K562 (cell line): ENCODE results near the gene EFEMP2. TPM values are rescaled to one million over a fixed set of nuclear protein-coding genes. Genes with fewer than 3 reads are reported as not detected.

Source experiments
- ARHGAP35 ChIP-seq: fragments of 450-650 bp; IDR thresholded peaks from 2 replicates; pipeline ENCODE4 v1.6.1; 2018; ENCODE audit not compliant: partially characterized antibody
- EHMT2 ChIP-seq: fragments of 450-650 bp; IDR thresholded peaks from 2 replicates; pipeline ENCODE4 v1.6.1; 2018; ENCODE audit warnings: antibody characterized with exemption
- ELF4 ChIP-seq: fragments of 450-650 bp; formaldehyde crosslinking; IDR thresholded peaks from 2 replicates; pipeline ENCODE4 v1.4.0; 2022; ENCODE audit warnings: missing genetic modification characterization
- FOXA3 ChIP-seq, 2 experiments: fragments of 450-650 bp in 1 of 2; sonication (generic) in 1 of 2; formaldehyde crosslinking; IDR thresholded peaks in 1 of 2; conservative IDR thresholded peaks in 1 of 2; 2 replicates each; pipeline versions ENCODE4 v1.4.0 to v1.8.0; 2020 to 2022; ENCODE audit warnings: mild to moderate bottlenecking in 2 of 2, missing genetic modification reagents in 1 of 2
- HMGN3 ChIP-seq: IDR thresholded peaks from 2 replicates; pipeline ENCODE4 v1.6.1; 2011; ENCODE audit warnings: borderline replicate concordance, low read depth, mild to moderate bottlenecking, mixed read lengths, low read length; ENCODE audit not compliant: insufficient read length; ENCODE audit errors: extremely low read depth
- HNRNPL ChIP-seq: fragments of 200-400 bp; formaldehyde crosslinking; IDR thresholded peaks from 2 replicates; pipeline ENCODE4 v1.6.1; 2017; ENCODE audit warnings: low read depth, mild to moderate bottlenecking, low read length
- KLF10 ChIP-seq: fragments of 250-450 bp; sonication (Bioruptor Pico); IDR thresholded peaks from 2 replicates; pipeline ENCODE4 v1.6.1; 2021; ENCODE audit warnings: matching md5 sums
- MEF2A ChIP-seq: IDR thresholded peaks from 2 replicates; pipeline ENCODE4 v1.6.1; 2011; ENCODE audit warnings: low read depth, mild to moderate bottlenecking, low read length, moderate library complexity; ENCODE audit not compliant: control insufficient read depth
- MEIS2 ChIP-seq: fragments of 450-650 bp; IDR thresholded peaks from 2 replicates; pipeline ENCODE4 v1.6.1; 2014; ENCODE audit warnings: mild to moderate bottlenecking; ENCODE audit not compliant: partially characterized antibody
- MIER1 ChIP-seq: fragments of 450-650 bp; IDR thresholded peaks from 2 replicates; pipeline ENCODE4 v1.6.1; 2016; ENCODE audit warnings: antibody characterized with exemption, mild to moderate bottlenecking, low read depth
- MYBL2 ChIP-seq, 2 experiments: fragments of 450-650 bp in 1 of 2; sonication (generic) in 1 of 2; formaldehyde crosslinking in 1 of 2; IDR thresholded peaks; 2 replicates each; pipeline versions ENCODE4 v1.6.1 to v1.8.1; 2017 to 2022; ENCODE audit warnings: borderline replicate concordance in 1 of 2, inconsistent platforms in 1 of 2, low read depth in 1 of 2, mild to moderate bottlenecking in 1 of 2, missing genetic modification reagents in 1 of 2, moderate library complexity in 1 of 2
- NFYB ChIP-seq: IDR thresholded peaks from 2 replicates; pipeline ENCODE4 v1.6.1; 2011; ENCODE audit warnings: mild to moderate bottlenecking, moderate library complexity; ENCODE audit not compliant: insufficient read length; ENCODE audit errors: extremely low read depth
- RNF2 ChIP-seq: sonication (generic); IDR thresholded peaks from 2 replicates; pipeline ENCODE4 v1.6.1; 2016
- SAP30 ChIP-seq: fragments of 200-600 bp; sonication (generic); IDR thresholded peaks from 2 replicates; pipeline ENCODE4 v1.6.1; 2012; ENCODE audit warnings: borderline replicate concordance, low read depth, mild to moderate bottlenecking, moderate library complexity, low read length, control low read depth, inconsistent platforms; ENCODE audit not compliant: insufficient read depth, poor library complexity, severe bottlenecking
- SMARCA4 ChIP-seq: fragments of 450-650 bp; IDR thresholded peaks from 2 replicates; pipeline ENCODE4 v1.6.1; 2016
- SRF ChIP-seq, 2 experiments: fragments of 250-450, 450-650 bp in 1 of 2; sonication (Bioruptor Pico) in 1 of 2; sonication (generic) in 1 of 2; formaldehyde crosslinking; IDR thresholded peaks; 2 replicates each; pipeline versions ENCODE4 v1.5.0 to v1.5.1; 2020 to 2022; ENCODE audit warnings: mild to moderate bottlenecking in 1 of 2, missing genetic modification reagents in 1 of 2
- TEAD4 ChIP-seq, 2 experiments: sonication (generic) in 1 of 2; formaldehyde crosslinking in 1 of 2; IDR thresholded peaks; 2 replicates each; pipeline versions ENCODE4 v1.6.1 to v1.8.0; 2012 to 2022; ENCODE audit warnings: borderline replicate concordance in 1 of 2, inconsistent platforms in 1 of 2, low read length in 1 of 2, mild to moderate bottlenecking in 1 of 2, missing genetic modification reagents in 1 of 2
- ZKSCAN1 ChIP-seq: fragments of 150-350 bp; IDR thresholded peaks from 2 replicates; pipeline ENCODE4 v1.6.1; 2016; ENCODE audit warnings: low read depth, low read length
- ZNF140 ChIP-seq: fragments of 250-450 bp; sonication (Bioruptor Pico); IDR thresholded peaks from 2 replicates; pipeline ENCODE4 v1.8.0; 2021; ENCODE audit warnings: moderate library complexity, mild to moderate bottlenecking, inconsistent platforms
- ZNF766 ChIP-seq: fragments of 200-800 bp; sonication (Bioruptor generic); conservative IDR thresholded peaks from 2 replicates; pipeline ENCODE4 v1.6.1; 2016; ENCODE audit warnings: missing genetic modification characterization, missing compliant biosample characterization
- ZNF780A ChIP-seq: fragments of 250-450 bp; sonication (Bioruptor Pico); IDR thresholded peaks from 2 replicates; pipeline ENCODE4 v1.5.0; 2021; ENCODE audit warnings: mild to moderate bottlenecking
- polyA plus RNA-seq, 8 experiments: library from polyadenylated mRNA; depleted of rRNA in 4 of 8; stranded (reverse) in 5 of 8; unstranded in 3 of 8; fragments of >200 nt; fragmentation: Nextera tagmentation in 2 of 8; fragmentation: Illumina TruSeq in 1 of 8; extraction: Ambion mirVana in 2 of 8; extraction: Trizol in 1 of 8; gene quantifications; 2 replicates each; pipeline versions ENCODE4 v1.2.1 to v1.2.3, GENCODE V29; 2011 to 2014; ENCODE audit warnings: inconsistent platforms in 1 of 8, missing spikeins in 1 of 8
- total RNA-seq, 7 experiments: library from RNA; depleted of rRNA in 6 of 7; stranded (reverse); fragments of >200 nt in 6 of 7; fragmentation: Illumina TruSeq in 2 of 7; extraction: Trizol in 2 of 7; gene quantifications; 2 replicates each; pipeline versions ENCODE4 v1.2.1 to v1.2.3, GENCODE V29; 2011 to 2021; ENCODE audit warnings: low replicate concordance in 1 of 7
- TF ChIP-seq, protein P1 (sequence below): fragments of 450-650 bp; IDR thresholded peaks from 2 replicates; pipeline ENCODE4 v1.6.1; 2016; ENCODE audit warnings: borderline replicate concordance
- TF ChIP-seq, protein P2 (sequence below): sonication (generic); formaldehyde crosslinking; IDR thresholded peaks from 2 replicates; pipeline ENCODE4 v1.8.0; 2022; ENCODE audit warnings: mild to moderate bottlenecking, low read depth, missing genetic modification reagents
- TF ChIP-seq, protein P3 (sequence below): fragments of 450-650 bp; formaldehyde crosslinking; IDR thresholded peaks from 2 replicates; pipeline ENCODE4 v1.4.0; 2022; ENCODE audit warnings: missing genetic modification characterization
- TF ChIP-seq, protein P4 (sequence below): fragments of 250-450 bp; sonication (Bioruptor Pico); IDR thresholded peaks from 2 replicates; pipeline ENCODE4 v1.8.0; 2022; ENCODE audit warnings: moderate library complexity, mild to moderate bottlenecking, inconsistent platforms

The EFEMP2 gene
- total and polyA plus RNA-seq, 9 of the 15 experiments (the other 6 are each of a cell fraction or from before 2014, with no cell fraction given) = 0.07 to 2.9 (median 0.69) TPM; not detected in 1

DNA sequence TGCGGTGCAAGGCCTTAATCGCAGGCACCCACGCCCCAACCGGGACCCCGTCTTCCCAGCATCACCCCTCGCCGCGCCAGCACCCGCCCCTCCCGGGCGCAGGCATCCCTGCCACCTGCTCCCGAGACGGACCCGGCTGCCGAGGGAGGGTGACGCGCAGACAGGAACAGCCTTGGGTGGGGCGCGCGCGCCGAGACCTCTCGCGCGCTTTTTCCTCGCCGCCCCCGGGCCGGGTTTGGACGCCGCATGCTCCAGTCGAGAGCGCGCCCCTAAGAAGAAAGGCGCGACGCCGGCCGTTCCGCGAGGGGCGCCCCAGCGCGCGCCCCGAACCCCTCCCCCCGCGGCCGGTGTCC is 15.1 kb downstream of the EFEMP2 start (continued):
- TF ChIP-seq, protein P1, sequence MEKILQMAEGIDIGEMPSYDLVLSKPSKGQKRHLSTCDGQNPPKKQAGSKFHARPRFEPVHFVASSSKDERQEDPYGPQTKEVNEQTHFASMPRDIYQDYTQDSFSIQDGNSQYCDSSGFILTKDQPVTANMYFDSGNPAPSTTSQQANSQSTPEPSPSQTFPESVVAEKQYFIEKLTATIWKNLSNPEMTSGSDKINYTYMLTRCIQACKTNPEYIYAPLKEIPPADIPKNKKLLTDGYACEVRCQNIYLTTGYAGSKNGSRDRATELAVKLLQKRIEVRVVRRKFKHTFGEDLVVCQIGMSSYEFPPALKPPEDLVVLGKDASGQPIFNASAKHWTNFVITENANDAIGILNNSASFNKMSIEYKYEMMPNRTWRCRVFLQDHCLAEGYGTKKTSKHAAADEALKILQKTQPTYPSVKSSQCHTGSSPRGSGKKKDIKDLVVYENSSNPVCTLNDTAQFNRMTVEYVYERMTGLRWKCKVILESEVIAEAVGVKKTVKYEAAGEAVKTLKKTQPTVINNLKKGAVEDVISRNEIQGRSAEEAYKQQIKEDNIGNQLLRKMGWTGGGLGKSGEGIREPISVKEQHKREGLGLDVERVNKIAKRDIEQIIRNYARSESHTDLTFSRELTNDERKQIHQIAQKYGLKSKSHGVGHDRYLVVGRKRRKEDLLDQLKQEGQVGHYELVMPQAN = no peak
- TF ChIP-seq HNRNPL (peak; percentile 75; the same call in 1 of the 2 replicates), NFYB (no peak), RNF2 (no peak), ELF4 (CRISPR knock-in tag) (no peak), ARHGAP35 (no peak), SMARCA4 (no peak), TEAD4 (IDR thresholded peaks at IDR 0.05; ENCODE audit: low read length) (no peak), TEAD4 (CRISPR knock-in tag; IDR thresholded peaks at IDR 0.05; ENCODE audit: borderline replicate concordance) (no peak), MIER1 (no peak), EHMT2 (no peak), MEF2A (no peak), HMGN3 (no peak), MEIS2 (no peak), ZNF766 (no peak), ZNF780A (CRISPR knock-in tag) (no peak), ZNF140 (CRISPR knock-in tag) (no peak), ZKSCAN1 (no peak), SRF (CRISPR knock-in tag; IDR thresholded peaks at IDR 0.05) (no peak), MYBL2 (IDR thresholded peaks at IDR 0.05; ENCODE audit: low read depth) (no peak), MYBL2 (CRISPR knock-in tag; IDR thresholded peaks at IDR 0.05; ENCODE audit: borderline replicate concordance) (no peak), FOXA3 (CRISPR knock-in tag; conservative IDR thresholded peaks at IDR 0.05 in 1 of 2, IDR thresholded peaks at IDR 0.05 in 1 of 2) (no peak), KLF10 (CRISPR knock-in tag) (no peak), SAP30 (no peak)
- TF ChIP-seq, protein P2, sequence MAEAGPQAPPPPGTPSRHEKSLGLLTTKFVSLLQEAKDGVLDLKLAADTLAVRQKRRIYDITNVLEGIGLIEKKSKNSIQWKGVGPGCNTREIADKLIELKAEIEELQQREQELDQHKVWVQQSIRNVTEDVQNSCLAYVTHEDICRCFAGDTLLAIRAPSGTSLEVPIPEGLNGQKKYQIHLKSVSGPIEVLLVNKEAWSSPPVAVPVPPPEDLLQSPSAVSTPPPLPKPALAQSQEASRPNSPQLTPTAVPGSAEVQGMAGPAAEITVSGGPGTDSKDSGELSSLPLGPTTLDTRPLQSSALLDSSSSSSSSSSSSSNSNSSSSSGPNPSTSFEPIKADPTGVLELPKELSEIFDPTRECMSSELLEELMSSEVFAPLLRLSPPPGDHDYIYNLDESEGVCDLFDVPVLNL = no peak
- TF ChIP-seq, protein P3, sequence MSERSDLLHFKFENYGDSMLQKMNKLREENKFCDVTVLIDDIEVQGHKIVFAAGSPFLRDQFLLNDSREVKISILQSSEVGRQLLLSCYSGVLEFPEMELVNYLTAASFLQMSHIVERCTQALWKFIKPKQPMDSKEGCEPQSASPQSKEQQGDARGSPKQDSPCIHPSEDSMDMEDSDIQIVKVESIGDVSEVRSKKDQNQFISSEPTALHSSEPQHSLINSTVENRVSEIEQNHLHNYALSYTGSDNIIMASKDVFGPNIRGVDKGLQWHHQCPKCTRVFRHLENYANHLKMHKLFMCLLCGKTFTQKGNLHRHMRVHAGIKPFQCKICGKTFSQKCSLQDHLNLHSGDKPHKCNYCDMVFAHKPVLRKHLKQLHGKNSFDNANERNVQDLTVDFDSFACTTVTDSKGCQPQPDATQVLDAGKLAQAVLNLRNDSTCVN (CRISPR knock-in tag) = no peak
- TF ChIP-seq, protein P4, sequence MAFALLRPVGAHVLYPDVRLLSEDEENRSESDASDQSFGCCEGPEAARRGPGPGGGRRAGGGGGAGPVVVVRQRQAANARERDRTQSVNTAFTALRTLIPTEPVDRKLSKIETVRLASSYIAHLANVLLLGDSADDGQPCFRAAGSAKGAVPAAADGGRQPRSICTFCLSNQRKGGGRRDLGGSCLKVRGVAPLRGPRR = no peak
